ENCODE measurements around the gene PHF12.
A peak's percentile ranks its signal among the peaks of the same experiment; 100 is the strongest.

Gene PHF12

DNA sequence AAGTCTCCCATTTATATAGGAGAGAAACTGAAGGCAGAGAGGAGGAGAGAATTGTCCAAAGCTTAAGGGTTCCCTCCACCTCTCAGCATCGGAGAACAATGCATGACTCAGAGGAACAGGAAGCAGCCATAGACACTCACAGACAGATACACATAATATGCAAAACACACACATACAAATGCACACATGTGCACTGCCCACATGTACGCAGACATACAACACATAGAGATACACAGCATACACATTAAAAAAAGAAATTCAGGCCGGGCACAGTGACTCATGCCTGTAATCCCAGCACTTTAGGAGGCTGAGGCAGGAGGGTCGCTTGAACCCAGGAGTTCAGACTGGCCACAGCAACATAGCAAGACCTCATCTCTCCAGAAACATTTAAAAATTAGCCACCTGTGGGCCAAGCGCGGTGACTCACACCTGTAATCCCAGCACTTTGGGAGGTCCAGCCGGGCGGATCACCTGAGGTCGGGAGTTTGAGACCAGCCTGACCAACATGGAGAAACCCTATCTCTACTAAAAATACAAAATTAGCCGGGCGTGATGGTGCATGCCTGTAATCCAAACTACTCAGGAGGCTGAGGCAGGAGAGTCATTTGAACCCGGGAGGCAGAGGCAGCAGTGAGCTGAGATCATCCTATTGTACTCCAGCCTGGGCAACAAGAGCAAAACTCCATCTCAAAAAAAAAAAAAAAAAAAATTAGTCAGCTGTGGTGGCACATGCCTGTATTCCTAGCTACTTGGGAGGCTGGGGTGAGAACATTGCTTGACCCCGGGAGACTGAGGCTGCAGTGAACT lies 85.2 kb downstream of the PHF12 start:
- TF ChIP-seq, protein P1, sequence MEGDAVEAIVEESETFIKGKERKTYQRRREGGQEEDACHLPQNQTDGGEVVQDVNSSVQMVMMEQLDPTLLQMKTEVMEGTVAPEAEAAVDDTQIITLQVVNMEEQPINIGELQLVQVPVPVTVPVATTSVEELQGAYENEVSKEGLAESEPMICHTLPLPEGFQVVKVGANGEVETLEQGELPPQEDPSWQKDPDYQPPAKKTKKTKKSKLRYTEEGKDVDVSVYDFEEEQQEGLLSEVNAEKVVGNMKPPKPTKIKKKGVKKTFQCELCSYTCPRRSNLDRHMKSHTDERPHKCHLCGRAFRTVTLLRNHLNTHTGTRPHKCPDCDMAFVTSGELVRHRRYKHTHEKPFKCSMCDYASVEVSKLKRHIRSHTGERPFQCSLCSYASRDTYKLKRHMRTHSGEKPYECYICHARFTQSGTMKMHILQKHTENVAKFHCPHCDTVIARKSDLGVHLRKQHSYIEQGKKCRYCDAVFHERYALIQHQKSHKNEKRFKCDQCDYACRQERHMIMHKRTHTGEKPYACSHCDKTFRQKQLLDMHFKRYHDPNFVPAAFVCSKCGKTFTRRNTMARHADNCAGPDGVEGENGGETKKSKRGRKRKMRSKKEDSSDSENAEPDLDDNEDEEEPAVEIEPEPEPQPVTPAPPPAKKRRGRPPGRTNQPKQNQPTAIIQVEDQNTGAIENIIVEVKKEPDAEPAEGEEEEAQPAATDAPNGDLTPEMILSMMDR (IDR thresholded peaks at IDR 0.05; ENCODE audit: insufficient read depth, low read depth, low read length, missing control alignments): no peak
- no peak overlapping the region for H3K4me3 ChIP-seq (ENCODE audit: low read depth, low read length)
- DNase-seq (ENCODE audit: low read depth): peak; percentile 29

DNA sequence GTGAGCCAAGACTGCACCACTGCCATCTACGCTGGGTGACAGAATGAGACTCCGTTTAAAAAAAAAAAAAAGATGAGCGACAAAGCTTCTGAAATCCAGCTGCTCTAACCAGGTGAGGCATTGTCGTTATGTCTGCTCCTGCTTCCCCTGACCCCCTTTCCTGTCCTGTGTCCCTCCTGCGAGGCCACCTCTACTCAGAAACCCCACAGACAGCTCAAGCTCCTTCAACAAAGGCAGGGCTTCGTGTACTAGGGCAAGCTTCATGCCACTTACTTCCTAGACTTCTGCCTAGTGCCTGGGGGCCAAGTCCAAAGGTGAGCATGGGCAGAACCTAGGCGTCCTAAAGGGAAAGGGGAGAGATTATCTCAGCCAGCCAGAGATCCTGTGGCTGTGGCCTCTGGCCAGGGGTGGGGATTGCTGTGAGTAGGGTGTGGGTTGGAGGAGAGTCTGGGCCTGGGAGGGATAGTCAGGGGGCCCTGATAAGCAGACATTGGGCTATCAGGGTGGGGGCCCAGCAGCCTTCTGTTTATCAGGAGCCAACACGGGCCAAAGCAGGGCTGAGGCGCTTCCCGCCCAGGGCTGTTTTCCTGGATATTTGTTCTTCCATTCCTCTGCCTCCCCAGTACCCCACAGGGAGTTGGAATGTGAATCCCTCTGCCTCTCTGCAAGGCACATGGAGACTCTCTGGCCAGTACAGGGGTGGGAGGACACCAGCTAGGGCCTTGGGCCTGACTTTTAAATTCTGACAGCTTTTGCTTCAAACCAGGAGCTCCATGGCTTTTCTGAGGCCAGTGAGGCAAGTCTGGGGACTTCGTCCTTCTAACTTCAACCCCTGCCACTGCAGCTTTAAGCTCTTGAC lies 86.1 kb downstream of the PHF12 start:
- H3K4me3 ChIP-seq (ENCODE audit: low read depth, low read length): no peak overlapping the region
- TF ChIP-seq, protein P1 (IDR thresholded peaks at IDR 0.05; ENCODE audit: insufficient read depth, low read depth, low read length, missing control alignments): no peak
- DNase-seq (ENCODE audit: low read depth): no peak

DNA sequence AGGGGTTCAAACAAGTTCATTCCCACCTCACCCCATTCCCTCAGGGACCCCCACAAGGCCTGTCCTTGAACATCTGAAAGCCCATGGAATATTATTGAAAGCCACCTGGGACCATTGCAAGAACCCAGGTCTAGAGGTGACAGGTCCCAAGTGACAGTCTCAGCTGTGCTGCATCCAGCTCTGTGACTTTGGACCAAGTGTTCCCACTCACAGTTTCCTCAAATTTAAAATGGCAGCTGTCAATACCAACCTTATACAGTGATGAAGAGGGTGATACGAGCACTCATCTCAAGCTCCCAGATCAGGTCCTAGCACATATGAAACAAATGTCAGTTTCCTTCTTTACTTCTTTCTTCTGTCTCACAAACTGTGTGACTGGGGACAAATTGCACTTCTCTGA lies 87.4 kb downstream of the PHF12 start:
- TF ChIP-seq, protein P1 (IDR thresholded peaks at IDR 0.05; ENCODE audit: insufficient read depth, low read depth, low read length, missing control alignments): no peak
- no peak overlapping the region for H3K4me3 ChIP-seq (ENCODE audit: low read depth, low read length)
- DNase-seq (ENCODE audit: low read depth): no peak

DNA sequence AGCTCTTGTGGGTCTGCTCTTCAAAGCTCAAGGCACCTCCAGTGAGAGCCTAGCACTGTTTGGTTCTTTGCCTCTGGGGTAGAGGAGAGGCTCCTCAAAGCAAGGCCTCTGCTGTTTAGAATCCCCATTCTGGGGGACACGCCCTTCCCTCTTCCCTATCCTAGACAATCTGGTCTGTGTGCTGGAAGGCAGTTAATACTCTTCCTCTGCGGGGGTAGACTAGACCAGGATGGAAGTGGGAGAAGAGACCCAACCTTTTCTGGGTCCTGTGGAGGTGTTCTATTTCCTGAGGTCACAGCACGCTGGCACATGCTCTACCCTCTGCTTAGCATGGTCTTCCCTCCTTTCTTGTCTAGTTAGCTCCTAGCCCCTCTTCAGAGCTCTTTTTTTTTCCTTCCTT lies 88.8 kb downstream of the PHF12 start:
- no peak for DNase-seq (ENCODE audit: low read depth)
- no peak overlapping the region for H3K4me3 ChIP-seq (ENCODE audit: low read depth, low read length)
- TF ChIP-seq, protein P1 (IDR thresholded peaks at IDR 0.05; ENCODE audit: insufficient read depth, low read depth, low read length, missing control alignments): no peak

DNA sequence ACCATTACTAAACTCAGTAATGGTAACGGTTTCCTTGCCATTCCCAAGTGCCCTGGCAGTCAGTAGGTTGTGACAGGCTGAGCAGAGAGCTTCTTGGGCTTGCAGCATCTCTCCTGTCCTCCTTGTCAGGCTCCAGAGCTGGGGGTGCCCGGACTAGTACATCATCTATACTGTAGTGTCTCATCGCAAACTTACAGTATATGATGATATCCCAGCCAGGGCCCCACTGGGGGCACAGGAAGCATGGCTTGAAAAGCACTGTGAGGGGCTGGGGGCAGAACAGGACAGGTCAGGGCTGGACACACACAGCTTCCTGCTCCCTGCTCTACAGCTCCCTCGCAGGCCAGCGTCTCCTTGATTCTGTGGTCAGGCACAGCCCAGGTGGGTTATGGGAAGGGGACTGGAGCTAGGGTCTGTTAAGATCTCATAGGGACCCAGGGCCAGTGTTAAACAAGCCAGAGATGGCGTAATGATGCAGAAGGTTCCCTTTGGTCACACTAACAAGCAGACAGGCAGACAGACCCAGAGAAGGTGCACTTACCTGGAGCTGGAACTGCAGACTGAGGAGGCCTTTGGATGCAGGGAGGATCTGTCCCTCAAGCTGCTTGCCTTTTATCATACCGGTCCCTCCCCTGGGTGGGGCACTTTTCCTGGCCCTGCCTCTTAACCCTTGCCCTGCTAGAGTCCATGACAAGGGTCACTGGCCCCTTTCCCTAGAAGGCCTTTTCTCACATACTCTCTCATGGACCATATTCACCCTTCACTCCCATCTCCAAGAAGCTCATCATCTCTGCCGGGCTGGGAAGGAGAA lies 89.7 kb downstream of the PHF12 start:
- no peak for DNase-seq (ENCODE audit: low read depth)
- TF ChIP-seq, protein P1 (IDR thresholded peaks at IDR 0.05; ENCODE audit: insufficient read depth, low read depth, low read length, missing control alignments): no peak
- no peak overlapping the region for H3K4me3 ChIP-seq (ENCODE audit: low read depth, low read length)

DNA sequence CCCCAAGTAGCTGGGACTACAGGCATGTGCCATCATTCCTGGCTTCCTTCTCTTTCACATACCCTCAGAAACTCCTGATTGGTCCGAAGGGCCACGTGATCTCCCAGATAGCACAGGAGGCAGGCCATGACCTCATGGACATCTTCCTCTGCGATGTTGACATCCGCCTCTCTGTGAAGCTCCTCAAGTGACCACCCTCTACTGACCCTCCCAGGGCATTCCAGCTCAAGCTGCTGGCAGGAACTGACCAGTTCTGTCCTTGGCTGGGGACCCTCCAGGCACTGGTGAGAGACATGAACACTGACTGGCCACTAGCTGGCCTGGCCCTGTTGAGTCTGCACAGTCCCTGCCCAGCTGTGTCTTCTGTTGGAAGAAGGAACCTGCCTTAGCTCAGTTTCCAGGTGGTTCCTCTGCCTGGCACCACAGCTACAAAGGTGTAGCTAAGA lies 90.9 kb downstream of the PHF12 start:
- DNase-seq (ENCODE audit: low read depth): no peak
- H3K4me3 ChIP-seq (ENCODE audit: low read depth, low read length): no peak overlapping the region
- TF ChIP-seq, protein P1 (IDR thresholded peaks at IDR 0.05; ENCODE audit: insufficient read depth, low read depth, low read length, missing control alignments): no peak

Data from GM12865 (cell line).